ENCODE data around the gene AKR1E2. TPM values are rescaled to one million over a fixed set of nuclear protein-coding genes. Genes with fewer than 3 reads are reported as not detected.
A peak's percentile ranks its signal among the peaks of the same experiment; 100 is the strongest.

The AKR1E2 gene
- total and polyA plus RNA-seq, 2 donors from 2014 or later, result 1.8 to 5.8 TPM

- intact Hi-C loops (cut with DNase I), result no loop called here
- no peak for TF ChIP-seq CTCF (IDR thresholded peaks at IDR 0.05; ENCODE audit: borderline replicate concordance, extremely low read depth, insufficient read depth)
- FAIRE-seq (no peak), DNase-seq (no peak)
- peaks cover 0 to 2% (median 0%) of the 10 kb centered on the region in 3 donors for H3K4me1 ChIP-seq (ENCODE audit: control insufficient read depth in 2 of 3, insufficient read depth in 2 of 3, low read depth in 1 of 3, low read length in 3 of 3)
- H3K27me3 ChIP-seq (ENCODE audit: control insufficient read depth, insufficient read depth, low read length), result no peaks in the 10 kb centered on the region
- H3K27ac ChIP-seq (ENCODE audit: low read depth in 2 of 2, low read length in 2 of 2), result no peak overlapping the region
- no peak overlapping the region for H3K9ac ChIP-seq (ENCODE audit: low read length in 3 of 3)
- no peak overlapping the region for H3K4me3 ChIP-seq (ENCODE audit: low read length in 3 of 3)
- peaks cover 0 to 2% (median 2%) of the 10 kb centered on the region in 3 donors for H3K36me3 ChIP-seq (ENCODE audit: control insufficient read depth in 2 of 3, insufficient read depth in 3 of 3, low read length in 3 of 3)
- H3K9me3 ChIP-seq (ENCODE audit: control insufficient read depth in 2 of 3, insufficient read depth in 1 of 3, low read length in 3 of 3), result no peaks in the 10 kb centered on the region
Measured at GRCh38 chr10:4833286-4833685, 7.3 kb downstream of the AKR1E2 start.

DNA sequence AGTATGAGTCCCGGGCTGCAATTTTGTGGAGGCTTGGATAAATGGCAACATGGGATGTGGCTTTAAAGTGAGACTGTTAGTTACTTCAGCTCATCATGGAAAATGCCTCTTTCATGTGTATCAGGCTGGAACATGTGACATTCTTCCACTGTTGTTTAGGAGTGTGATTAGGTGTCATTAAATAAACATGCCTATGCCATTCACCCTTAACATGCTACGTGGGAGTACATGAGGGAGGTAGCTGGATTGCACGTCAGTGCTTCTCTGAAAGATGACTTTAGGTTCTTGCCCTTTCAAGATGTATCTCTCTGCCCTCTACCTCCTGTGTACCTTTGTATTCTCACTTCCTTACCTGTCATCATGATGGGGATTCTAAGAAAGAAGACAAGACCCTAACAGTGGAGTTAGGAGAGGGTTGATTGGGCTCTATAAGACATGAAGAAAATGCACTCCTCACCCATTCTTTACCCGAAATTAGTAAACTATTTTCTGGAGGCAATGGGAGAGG lies 8.9 kb downstream of the AKR1E2 start:
- no peak overlapping the region for H3K27ac ChIP-seq (ENCODE audit: low read depth in 2 of 2, low read length in 2 of 2)
- no peak for TF ChIP-seq CTCF (IDR thresholded peaks at IDR 0.05; ENCODE audit: borderline replicate concordance, extremely low read depth, insufficient read depth)
- H3K9me3 ChIP-seq (ENCODE audit: control insufficient read depth in 2 of 3, insufficient read depth in 1 of 3, low read length in 3 of 3), result no peaks in the 10 kb centered on the region
- DNase-seq, result peak in 3 of 5 donors; percentile 50 to 89 (median 85)
- peaks cover 0 to 2% (median 0%) of the 10 kb centered on the region in 3 donors for H3K4me1 ChIP-seq (ENCODE audit: control insufficient read depth in 2 of 3, insufficient read depth in 2 of 3, low read depth in 1 of 3, low read length in 3 of 3)
- peaks cover 0 to 2% (median 2%) of the 10 kb centered on the region in 3 donors for H3K36me3 ChIP-seq (ENCODE audit: control insufficient read depth in 2 of 3, insufficient read depth in 3 of 3, low read length in 3 of 3)
- no peak for FAIRE-seq
- no peak overlapping the region for H3K9ac ChIP-seq (ENCODE audit: low read length in 3 of 3)
- intact Hi-C loops (cut with DNase I), result no loop called here
- no peaks in the 10 kb centered on the region for H3K27me3 ChIP-seq (ENCODE audit: control insufficient read depth, insufficient read depth, low read length)
- no peak overlapping the region for H3K4me3 ChIP-seq (ENCODE audit: low read length in 3 of 3)

DNA sequence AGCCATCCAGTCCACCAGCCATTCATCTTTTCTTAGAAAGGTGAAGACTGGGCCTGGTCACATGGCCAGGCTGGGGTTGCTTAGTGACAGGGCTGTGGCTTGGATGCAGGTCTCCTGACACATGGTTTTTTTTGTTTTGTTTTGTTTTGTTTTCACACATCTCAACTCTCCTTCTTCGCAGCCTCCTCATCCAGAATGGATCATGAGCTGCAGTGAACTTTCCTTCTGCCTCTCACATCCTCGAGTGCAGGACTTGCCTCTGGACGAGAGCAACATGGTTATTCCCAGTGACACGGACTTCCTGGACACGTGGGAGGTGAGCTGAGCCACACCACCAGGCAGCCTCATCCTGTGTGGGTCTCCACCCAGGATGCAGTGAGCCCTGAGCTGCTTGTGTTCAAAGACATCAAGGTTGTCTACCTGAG lies 9.5 kb downstream of the AKR1E2 start:
- no peak overlapping the region for H3K4me3 ChIP-seq (ENCODE audit: low read length in 3 of 3)
- H3K27ac ChIP-seq (ENCODE audit: low read depth in 2 of 2, low read length in 2 of 2), result no peak overlapping the region
- H3K36me3 ChIP-seq (ENCODE audit: control insufficient read depth in 2 of 3, insufficient read depth in 3 of 3, low read length in 3 of 3), result peaks cover 0 to 2% (median 2%) of the 10 kb centered on the region in 3 donors
- no peak for TF ChIP-seq CTCF (IDR thresholded peaks at IDR 0.05; ENCODE audit: borderline replicate concordance, extremely low read depth, insufficient read depth)
- H3K9me3 ChIP-seq (ENCODE audit: control insufficient read depth in 2 of 3, insufficient read depth in 1 of 3, low read length in 3 of 3), result no peaks in the 10 kb centered on the region
- peaks cover 0 to 2% (median 0%) of the 10 kb centered on the region in 3 donors for H3K4me1 ChIP-seq (ENCODE audit: control insufficient read depth in 2 of 3, insufficient read depth in 2 of 3, low read depth in 1 of 3, low read length in 3 of 3)
- intact Hi-C loops (cut with DNase I), result no loop called here
- DNase-seq, result no peak
- no peak overlapping the region for H3K9ac ChIP-seq (ENCODE audit: low read length in 3 of 3)
- H3K27me3 ChIP-seq (ENCODE audit: control insufficient read depth, insufficient read depth, low read length), result no peaks in the 10 kb centered on the region
- FAIRE-seq, result no peak
